Tibial artery (tissue), 4 donors: Measurements from ENCODE around the gene CFAP73.

ENCODE experiments used
- DNase-seq, 2 donors: peaks; one replicate each; pipeline ENCODE4 v3.0.0-alpha.2; 2019
- H3K27ac ChIP-seq, 2 donors: fragments of 200-600 bp; sonication (generic) in 1 of 2; 1 replicate in 1 of 2; 2 replicates in 1 of 2; pipeline ENCODE4 v1.5.1; 2018 to 2019; ENCODE audit warnings: mild to moderate bottlenecking in 1 of 2
- H3K27me3 ChIP-seq, 2 donors: fragments of 200-600 bp; sonication (generic) in 1 of 2; one replicate each; pipeline versions ENCODE4 v1.5.1 to v1.6.0; 2016 to 2019
- H3K36me3 ChIP-seq, 3 donors: fragments of 200-600 bp; sonication (generic) in 2 of 3; one replicate each; pipeline ENCODE4 v1.5.1; 2016 to 2019; ENCODE audit warnings: mild to moderate bottlenecking in 2 of 3
- H3K4me1 ChIP-seq, 4 donors: fragments of 200-600 bp; sonication (generic) in 2 of 4; 1 replicate in 3 of 4; 2 replicates in 1 of 4; pipeline ENCODE4 v1.5.1; 2016 to 2019
- H3K4me3 ChIP-seq, 2 donors: fragments of 200-600 bp; sonication (generic) in 1 of 2; 1 replicate in 1 of 2; 2 replicates in 1 of 2; pipeline ENCODE4 v1.5.1; 2018 to 2019; ENCODE audit warnings: mild to moderate bottlenecking in 2 of 2
- H3K9me3 ChIP-seq, 3 donors: fragments of 200-600 bp; sonication (generic) in 1 of 3; one replicate each; pipeline ENCODE4 v1.5.1; 2016 to 2019
- CTCF ChIP-seq, 2 experiments: fragments of 200-600 bp in 1 of 2; fragments of 450-650 bp in 1 of 2; IDR thresholded peaks; one replicate each; pipeline ENCODE4 v1.5.1; 2017 to 2019; ENCODE audit warnings: antibody characterized with exemption in 2 of 2, mild to moderate bottlenecking in 1 of 2, moderate library complexity in 1 of 2
- intact Hi-C: fragments of 100-400 bp; cut with DNase I; formaldehyde crosslinking; loops from one replicate; pipeline ENCODE4 v1.15.0; 2023; ENCODE audit warnings: low total_unique reads

CFAP73 gene

GRCh38 chr12:113170926-113171325 lies 21.4 kb downstream of the CFAP73 start:
- DNase-seq, result no peak
- no peak for TF ChIP-seq CTCF (IDR thresholded peaks at IDR 0.05)
- intact Hi-C loops, result loop anchor here (5.0 kb wide), 1 partner anchor 124 kb away; no protein-coding TSS in a partner anchor
- no peaks in the 10 kb centered on the region for H3K4me1 ChIP-seq
- no peaks in the 10 kb centered on the region for H3K27me3 ChIP-seq
- peaks cover 89 to 100% (median 99%) of the 10 kb centered on the region in 3 donors for H3K36me3 ChIP-seq
- no peak overlapping the region for H3K27ac ChIP-seq
- no peak overlapping the region for H3K4me3 ChIP-seq
- no peaks in the 10 kb centered on the region for H3K9me3 ChIP-seq

GRCh38 chr12:113171543-113171942 lies 22.0 kb downstream of the CFAP73 start:
- no peak for DNase-seq
- no peak for TF ChIP-seq CTCF (IDR thresholded peaks at IDR 0.05)
- intact Hi-C loops, result loop anchor here (5.0 kb wide), 1 partner anchor 124 kb away; no protein-coding TSS in a partner anchor
- Histone ChIP-seq H3K4me1 (no peaks in the 10 kb centered on the region), H3K9me3 (no peaks in the 10 kb centered on the region), H3K4me3 (no peak overlapping the region), H3K27me3 (no peaks in the 10 kb centered on the region), H3K27ac (no peak overlapping the region), H3K36me3 (peaks cover 89 to 100% (median 99%) of the 10 kb centered on the region in 3 donors)

- DNase-seq, result no peak
- Histone ChIP-seq H3K36me3 (peaks cover 89 to 100% (median 99%) of the 10 kb centered on the region in 3 donors), H3K9me3 (peaks cover 0 to 2% (median 0%) of the 10 kb centered on the region in 3 donors), H3K4me3 (no peak overlapping the region), H3K27ac (no peak overlapping the region), H3K27me3 (no peaks in the 10 kb centered on the region), H3K4me1 (no peaks in the 10 kb centered on the region)
- intact Hi-C loops, result loop anchor here (5.0 kb wide), 1 partner anchor 125 kb away; no protein-coding TSS in a partner anchor
- TF ChIP-seq CTCF (IDR thresholded peaks at IDR 0.05), result no peak
These were observed 22.7 kb downstream of the CFAP73 start for GRCh38 chr12:113172185-113172584.

GRCh38 chr12:113173081-113173698 lies 23.7 kb downstream of the CFAP73 start:
- Histone ChIP-seq H3K9me3 (peaks cover 0 to 6% (median 0%) of the 10 kb centered on the region in 3 donors), H3K4me1 (no peaks in the 10 kb centered on the region), H3K27me3 (no peaks in the 10 kb centered on the region), H3K27ac (no peak overlapping the region), H3K4me3 (no peak overlapping the region), H3K36me3 (peaks cover 89 to 100% (median 99%) of the 10 kb centered on the region in 3 donors)
- DNase-seq, result no peak
- intact Hi-C loops, result loop anchor here (5.0 kb wide), 1 partner anchor 126 kb away; no protein-coding TSS in a partner anchor
- no peak for TF ChIP-seq CTCF (IDR thresholded peaks at IDR 0.05)

- peak; percentile 82 to 98 for TF ChIP-seq CTCF (IDR thresholded peaks at IDR 0.05)
- peak; percentile 71 to 77 for DNase-seq
- Histone ChIP-seq H3K4me1 (no peaks in the 10 kb centered on the region), H3K9me3 (peaks cover 0 to 6% (median 0%) of the 10 kb centered on the region in 3 donors), H3K4me3 (no peak overlapping the region), H3K27me3 (no peaks in the 10 kb centered on the region), H3K27ac (no peak overlapping the region), H3K36me3 (peaks cover 86 to 100% (median 99%) of the 10 kb centered on the region in 3 donors)
- intact Hi-C loops, result loop anchor here (5.0 kb wide), 1 partner anchor 127 kb away; no protein-coding TSS in a partner anchor
These were observed 25.2 kb downstream of the CFAP73 start for GRCh38 chr12:113174461-113175384.
